Measurements from ENCODE around the gene MYLK2.

MYLK2 gene

GRCh38 chr20:31836853-31837608 lies 17.9 kb downstream of the MYLK2 start:
- DNase-seq: no peak

- DNase-seq: no peak
Measured at GRCh38 chr20:31837896-31838397, 18.8 kb downstream of the MYLK2 start.

- DNase-seq: no peak
Measured at GRCh38 chr20:31838646-31839292, 19.6 kb downstream of the MYLK2 start.

DNA sequence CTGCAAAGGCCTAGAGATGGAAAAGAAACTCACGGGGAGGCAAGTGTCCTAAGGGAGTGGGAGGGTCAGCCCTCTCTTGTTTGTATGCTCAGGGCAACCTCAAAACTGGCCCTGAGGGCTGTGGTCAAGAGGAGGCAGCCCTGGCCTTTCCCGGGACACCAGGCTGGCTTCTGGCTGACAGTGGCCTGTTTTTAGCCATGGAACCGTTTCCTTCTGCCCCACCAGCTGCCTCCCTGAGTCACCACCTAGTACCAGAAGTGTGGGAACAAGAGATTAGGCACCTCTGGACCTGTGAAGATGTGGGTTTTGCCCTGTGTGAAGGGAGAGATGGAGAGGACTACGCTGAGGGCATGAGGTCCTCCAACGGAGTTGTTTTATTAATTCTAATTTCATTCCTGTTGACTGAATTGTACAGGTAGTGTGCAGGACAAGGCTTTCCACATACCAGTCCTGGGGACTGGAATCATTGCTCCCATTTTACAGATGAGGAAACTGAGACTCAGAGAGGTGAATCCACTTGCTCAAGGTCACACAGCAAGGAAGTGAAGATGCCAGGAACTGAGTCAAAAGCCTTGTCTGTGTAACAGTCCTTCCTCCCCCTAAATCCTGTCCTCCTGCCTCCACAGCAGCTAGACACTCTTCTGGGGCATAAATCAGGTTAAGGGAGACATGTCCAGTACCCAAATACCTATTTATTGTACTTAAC lies 20.8 kb downstream of the MYLK2 start:
- DNase-seq: no peak

GRCh38 chr20:31840906-31841816 lies 22.0 kb downstream of the MYLK2 start:
- DNase-seq: no peak

- DNase-seq: no peak
Measured at GRCh38 chr20:31841928-31842327, 22.8 kb downstream of the MYLK2 start.

DNA sequence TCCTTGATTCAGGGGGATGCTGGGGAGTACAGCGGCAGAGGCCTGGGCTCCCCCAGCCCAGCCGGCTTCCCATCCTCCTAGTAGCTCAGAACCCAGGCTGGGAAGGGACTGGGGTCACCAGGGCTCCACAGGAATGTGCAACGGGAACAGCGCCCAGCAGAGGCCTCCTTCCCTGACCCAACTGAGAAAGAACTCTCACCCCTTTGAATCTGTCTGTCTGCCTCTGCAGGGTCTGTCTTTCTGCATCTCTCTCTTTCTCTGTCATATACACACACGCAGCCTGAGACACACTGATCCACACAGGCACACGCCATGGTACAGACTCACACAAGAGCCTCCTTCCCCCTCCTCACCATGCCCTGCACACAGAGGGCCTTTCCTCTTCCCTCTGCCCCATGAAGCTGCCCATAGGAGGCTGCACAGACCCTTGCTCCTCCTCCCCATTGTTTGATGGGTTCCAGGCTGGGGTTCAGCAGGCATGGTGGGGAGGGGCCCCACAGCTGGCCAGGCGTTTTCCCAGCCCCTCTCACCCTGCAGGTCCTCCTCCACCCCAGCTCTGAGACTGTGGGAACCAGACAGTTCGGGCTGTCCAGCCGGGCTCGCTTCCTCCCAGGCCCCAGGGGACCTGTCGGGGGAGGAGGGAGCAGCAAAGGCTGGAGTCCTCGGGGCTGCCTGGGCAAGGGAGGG lies 23.5 kb downstream of the MYLK2 start:
- DNase-seq: no peak

- DNase-seq: no peak
Measured at GRCh38 chr20:31843288-31843687, 24.1 kb downstream of the MYLK2 start.

- no peak for DNase-seq
Measured at GRCh38 chr20:31843881-31844280, 24.7 kb downstream of the MYLK2 start.

DNA sequence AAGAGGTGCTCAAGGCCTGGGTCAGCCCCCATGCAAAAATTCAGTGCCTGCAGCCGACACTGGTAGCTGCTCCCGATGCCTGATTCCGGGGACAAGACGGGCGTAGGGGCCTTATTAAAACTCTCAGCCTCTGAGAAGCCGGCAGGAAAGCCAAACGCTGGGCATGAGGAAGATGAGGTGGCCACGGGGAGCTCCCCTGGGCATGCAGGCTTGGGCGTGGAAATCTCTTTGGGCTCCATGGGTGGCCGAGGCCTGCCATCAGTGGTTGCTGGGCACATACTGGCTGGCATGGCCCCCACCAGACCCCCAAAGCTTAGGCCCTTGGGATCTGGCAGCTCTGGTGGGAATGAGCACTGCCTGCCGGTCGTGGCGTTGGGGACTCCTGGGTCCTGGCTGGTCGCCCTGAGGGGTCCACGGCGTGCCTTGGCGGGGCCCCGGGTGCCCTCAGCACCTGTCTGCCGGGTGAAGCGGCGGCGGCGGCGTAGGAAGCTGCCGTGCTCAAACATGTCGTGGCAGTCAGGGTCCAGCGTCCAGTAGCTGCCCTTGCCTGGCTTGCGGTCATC lies 25.7 kb downstream of the MYLK2 start:
- DNase-seq: no peak

- no peak for DNase-seq
Measured at GRCh38 chr20:31845300-31845863, 26.2 kb downstream of the MYLK2 start, which contains the start of gene FOXS1. Gene FOXS1, minus strand, starts transcription at chr20:31845604. Its CDS starts 62 bp downstream, at chr20:31845542.

GRCh38 chr20:31846793-31847138 lies 27.6 kb downstream of the MYLK2 start:
- no peak for DNase-seq

GRCh38 chr20:31848088-31848999 lies 29.2 kb downstream of the MYLK2 start:
- no peak for DNase-seq

GRCh38 chr20:31849306-31849930 lies 30.3 kb downstream of the MYLK2 start:
- DNase-seq: no peak

DNA sequence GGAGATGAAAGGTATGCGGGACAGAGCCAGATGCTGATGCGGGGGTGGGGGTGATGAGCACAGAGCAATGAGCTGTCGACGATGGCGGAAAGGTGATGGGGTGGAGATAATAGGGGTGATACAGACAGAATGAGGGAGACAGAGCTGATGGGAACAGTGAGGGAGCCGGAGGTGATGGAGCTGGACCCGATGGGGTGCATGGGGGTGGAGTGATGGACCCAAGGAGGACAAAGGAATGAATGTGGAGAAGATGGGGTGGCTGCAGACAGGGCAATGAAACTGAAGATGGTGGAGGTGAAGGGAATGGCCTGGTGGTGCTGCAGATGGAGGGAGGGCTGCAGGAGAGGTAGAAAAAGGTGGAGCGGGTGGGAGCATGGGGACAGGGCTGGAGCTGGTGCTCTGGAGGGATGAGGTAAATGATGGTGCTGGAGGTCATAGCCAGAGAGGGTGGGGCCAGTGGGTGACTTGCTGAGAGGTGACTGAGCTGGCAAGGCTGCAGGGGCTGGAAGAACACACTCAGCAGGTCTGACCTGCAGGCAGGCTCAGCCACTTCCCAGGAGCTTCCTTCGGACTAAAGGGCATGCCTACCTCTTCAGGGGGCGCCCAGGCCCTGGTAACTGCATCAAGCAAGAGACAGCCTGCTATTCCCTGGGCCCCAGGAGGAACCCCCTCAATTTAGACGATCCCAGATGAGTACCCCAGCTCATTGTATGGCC lies 32.2 kb downstream of the MYLK2 start:
- no peak for DNase-seq

GRCh38 chr20:31853481-31853880 lies 34.3 kb downstream of the MYLK2 start:
- DNase-seq: no peak

DNA sequence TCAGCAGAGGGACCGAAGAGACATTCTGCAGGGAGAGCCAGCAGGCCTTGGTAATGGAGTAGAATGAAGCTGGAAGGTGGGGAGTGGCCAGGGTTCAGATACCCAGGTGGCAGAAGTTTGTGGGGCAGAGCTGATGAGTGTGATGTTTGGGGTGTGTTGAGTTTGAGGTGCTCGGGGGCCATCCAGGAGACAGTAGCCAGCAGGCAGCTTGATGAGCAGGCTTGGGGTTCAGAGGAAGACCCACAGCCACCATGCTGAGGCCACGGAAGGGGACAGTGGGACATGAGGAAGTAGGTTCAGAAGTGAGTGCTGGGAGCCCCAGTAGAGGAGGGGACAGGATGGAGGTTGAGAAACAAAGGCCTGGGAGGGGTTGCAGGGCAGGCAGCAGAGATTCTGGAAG lies 37.4 kb downstream of the MYLK2 start:
- DNase-seq: no peak

- DNase-seq: no peak
Measured at GRCh38 chr20:31857861-31858759, 39.0 kb downstream of the MYLK2 start.
